Hepatocyte (in vitro differentiated cells): Measurements from ENCODE around the gene HPSE2.

Experiments
- CTCF ChIP-seq: fragments of 200-600 bp; sonication (generic); IDR thresholded peaks from 2 replicates; pipeline ENCODE4 v1.5.1; 2016; ENCODE audit warnings: antibody characterized with exemption, mild to moderate bottlenecking; ENCODE audit not compliant: poor library complexity
- EZH2 ChIP-seq: fragments of 200-600 bp; sonication (generic); IDR thresholded peaks from 2 replicates; pipeline ENCODE4 v1.6.1; 2016; ENCODE audit warnings: antibody characterized with exemption, mild to moderate bottlenecking, borderline replicate concordance
- EZH2phosphoT487 ChIP-seq: fragments of 200-600 bp; sonication (generic); IDR thresholded peaks from one replicate; pipeline ENCODE4 v1.6.1; 2018; ENCODE audit warnings: antibody characterized with exemption, mild to moderate bottlenecking, low read depth, moderate library complexity; ENCODE audit not compliant: unreplicated experiment, severe bottlenecking

- TF ChIP-seq EZH2 = no peak
- peak; percentile 2 for TF ChIP-seq CTCF
- TF ChIP-seq EZH2phosphoT487 = no peak
Observed at GRCh38 chr10:98446151-98446660, 789.4 kb downstream of the HPSE2 start.
